Caki2 (cell line): Measurements from ENCODE around the gene DNAJC18. TPM values are rescaled to one million over a fixed set of nuclear protein-coding genes. Genes with fewer than 3 reads are reported as not detected.
"Not testable (repeated sequence)": the region's sequence is repeated elsewhere in the genome, so short reads cannot be mapped to it uniquely, and the experiment has no call there.

Experiments used
- DNase-seq: peaks from one replicate; pipeline ENCODE4 v3.0.0-alpha.2; 2015; ENCODE audit warnings: low read depth
- in situ Hi-C: cut with HindIII; loops from 2 replicates; pipeline ENCODE4 v1.10.0; 2016; ENCODE audit warnings: low sequenced_read_pairs, low pct_unique_long_range_greater_than_20kb, mixed read lengths
- total RNA-seq: library from RNA; depleted of rRNA; stranded (reverse); fragments of >200 nt; shearing (Covaris generic); gene quantifications from 2 replicates; pipeline ENCODE4 v1.2.3, GENCODE V29; 2014; ENCODE audit warnings: low replicate concordance

The DNAJC18 gene
- total RNA-seq, 1 experiment from 2014 or later: 3.3 TPM

DNA sequence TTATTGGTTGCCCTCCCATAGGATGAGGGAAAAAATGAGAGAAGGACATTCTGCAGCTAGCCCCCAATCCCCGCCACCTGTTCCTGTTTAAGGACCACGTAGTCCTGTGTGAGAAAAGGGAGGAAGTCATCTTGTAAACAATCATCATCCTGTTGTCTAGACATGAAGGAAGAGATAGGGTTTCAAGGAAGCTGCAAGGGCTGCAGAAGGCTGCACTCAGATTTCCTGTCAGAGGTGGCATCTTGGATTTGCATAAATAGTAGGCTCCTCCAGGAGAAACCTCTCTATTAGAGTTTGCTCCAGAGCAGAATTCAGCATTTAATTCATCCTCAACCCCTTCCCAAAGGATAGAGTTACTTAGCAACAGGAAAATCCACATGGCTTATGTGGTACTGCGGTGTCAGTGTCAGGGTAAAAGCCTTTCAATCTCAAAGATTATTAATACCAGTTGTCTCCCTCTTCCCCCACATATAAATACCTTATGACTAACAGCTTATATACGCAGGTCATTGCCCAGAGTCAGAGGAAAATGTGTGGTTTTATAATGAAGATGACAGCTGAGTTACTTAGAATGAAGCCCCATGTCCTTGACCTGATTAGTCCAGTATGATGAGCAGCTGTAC is 4.6 kb upstream of the DNAJC18 start:
- in situ Hi-C loops: no loop called here
- no peak for DNase-seq

DNA sequence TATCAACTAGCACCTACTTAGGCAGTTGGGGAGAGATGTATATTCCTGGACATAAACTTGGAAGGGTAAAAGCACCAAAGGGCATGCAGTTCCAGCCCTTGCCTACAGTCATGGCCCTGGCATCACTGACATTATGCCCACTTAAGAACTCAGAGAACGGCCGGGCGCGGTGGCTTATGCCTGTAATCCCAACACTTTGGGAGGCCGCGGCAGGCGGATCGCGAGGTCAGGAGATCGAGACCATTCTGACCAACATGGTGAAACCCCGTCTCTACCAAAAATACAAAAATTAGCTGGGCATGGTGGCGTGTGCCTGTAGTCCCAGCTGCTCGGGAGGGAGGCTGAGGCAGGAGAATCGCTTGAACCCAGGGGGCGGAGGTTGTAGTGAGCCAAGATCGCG is 1.1 kb upstream of the DNAJC18 start:
- in situ Hi-C loops: not testable (repeated sequence)

DNA sequence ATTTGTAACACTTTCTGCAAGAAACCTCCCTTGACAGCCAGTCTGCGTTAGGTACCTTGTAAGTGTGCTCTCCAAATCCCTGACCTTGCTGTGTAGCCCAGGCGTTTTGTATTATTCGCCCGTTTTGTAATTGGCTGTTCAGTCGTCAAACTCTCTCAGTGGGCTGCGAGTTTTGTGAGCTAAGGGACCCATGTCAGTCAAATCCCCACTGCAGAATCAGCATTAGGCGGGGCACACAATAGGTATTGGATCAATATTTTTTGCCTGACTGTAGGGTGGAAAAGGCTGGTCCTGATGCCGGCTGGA is 665 bp downstream of the DNAJC18 start:
- in situ Hi-C loops: no loop called here
- peak; percentile 11 for DNase-seq

More for the DNA sequence above, 1.1 kb upstream of the DNAJC18 start:
- not testable (repeated sequence) for DNase-seq

DNA sequence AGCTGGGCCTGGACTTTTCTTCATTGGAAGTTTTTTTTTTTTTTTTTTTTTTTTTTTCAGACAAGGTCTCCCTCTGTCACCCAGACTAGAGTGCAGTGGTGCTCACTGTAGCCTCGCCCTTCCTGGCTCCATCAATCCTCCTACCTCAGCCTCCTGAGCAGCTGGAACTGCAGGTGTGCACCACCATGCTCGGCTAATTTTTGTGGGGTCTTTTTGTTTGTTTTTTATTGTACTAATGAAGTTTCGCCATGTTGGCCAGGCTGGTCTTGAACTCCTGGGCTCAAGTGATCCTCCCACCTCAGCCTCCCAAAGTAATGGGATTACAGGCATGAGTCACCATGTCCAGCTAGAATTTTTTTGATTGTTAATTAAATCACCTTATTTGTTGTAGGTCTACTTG is 3.6 kb downstream of the DNAJC18 start:
- in situ Hi-C loops: no loop called here
- DNase-seq: no peak

DNA sequence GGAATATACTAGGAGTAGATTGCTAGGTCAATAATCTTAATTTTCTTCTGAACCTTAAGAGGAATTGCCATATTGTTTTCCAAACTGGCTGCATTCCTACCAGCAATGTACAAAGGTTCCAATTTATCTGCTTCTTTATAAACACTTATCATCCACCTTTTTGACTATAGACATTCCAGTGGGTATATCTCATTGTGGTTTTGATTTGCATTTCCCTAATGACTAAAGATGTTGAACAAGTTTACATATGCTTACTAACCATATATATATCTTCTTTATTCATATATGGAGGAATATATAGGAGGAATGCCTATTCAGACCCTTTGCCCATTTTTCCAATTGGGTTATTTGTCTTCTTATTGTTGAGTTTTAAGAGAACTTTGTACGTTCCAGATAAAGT is 7.6 kb downstream of the DNAJC18 start:
- in situ Hi-C loops: no loop called here
- no peak for DNase-seq

DNA sequence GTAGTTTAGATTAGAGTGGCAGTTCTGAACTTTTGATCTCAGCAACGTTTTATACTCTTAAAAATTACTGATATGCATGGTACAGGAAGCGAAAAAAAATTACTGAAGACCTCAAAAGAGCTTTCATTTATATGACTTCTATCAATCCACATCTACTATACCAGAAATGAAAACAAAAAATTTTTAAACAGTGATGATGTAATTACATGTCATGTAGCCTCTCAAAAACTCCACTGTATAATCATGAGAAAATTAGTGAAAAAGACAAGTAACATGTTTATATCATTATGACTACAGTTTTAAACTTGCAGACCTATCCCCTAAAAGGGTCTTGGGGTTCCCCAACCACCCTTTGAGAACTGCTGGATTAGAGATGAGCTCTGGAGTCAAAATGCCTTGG is 9.3 kb downstream of the DNAJC18 start:
- in situ Hi-C loops: no loop called here
- no peak for DNase-seq

DNA sequence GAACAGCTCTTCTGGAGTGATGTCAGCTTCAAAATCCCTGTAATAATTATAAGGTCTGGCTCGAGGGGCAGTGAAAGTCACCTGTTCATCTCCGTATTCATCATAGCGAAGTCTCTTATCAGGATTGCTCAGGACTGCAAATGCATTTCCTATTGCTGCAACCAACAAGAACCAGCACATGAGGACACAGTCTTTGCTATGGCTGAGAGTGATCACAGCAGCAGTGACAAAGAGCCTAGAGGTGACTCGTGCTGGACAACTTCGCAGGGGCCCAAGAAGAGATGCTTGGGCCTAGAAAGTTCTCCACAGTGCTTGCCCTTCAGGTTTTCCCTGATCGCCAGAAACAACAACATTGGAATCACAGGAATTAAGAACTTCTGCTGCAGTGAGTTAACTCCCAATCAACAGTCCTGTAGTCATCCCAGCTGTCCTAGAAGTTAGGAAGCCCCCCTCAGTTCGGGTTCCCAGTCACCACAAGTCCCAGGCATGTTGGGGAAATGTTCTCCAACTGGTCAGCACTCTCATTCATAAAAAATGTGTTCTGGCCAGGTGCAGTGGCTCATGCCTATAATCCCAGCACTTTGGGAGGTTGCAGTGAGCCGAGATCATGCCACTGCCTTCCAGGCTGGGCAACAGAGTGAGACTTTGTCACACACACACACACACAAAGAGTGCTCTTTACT is 13.0 kb downstream of the DNAJC18 start:
- DNase-seq: no peak
- in situ Hi-C loops: no loop called here

DNA sequence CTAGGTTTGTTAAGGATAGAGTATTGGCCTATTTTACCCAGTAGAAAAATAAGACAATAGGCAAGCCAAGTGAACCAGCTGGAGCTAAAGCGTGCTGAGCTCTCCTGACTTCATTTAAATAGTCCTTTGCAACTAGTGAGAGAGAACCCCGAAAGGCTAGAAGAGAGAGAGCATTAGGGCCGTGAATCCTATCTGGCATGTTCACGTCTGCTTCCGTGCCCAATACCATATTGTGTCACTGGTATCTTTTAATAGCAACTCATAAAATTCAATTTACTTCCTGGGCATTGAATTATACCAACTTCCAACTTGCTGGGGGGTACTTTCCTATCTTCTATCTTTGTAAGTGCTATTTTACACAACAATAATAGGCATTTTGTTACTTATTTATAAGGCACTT is 13.8 kb downstream of the DNAJC18 start:
- in situ Hi-C loops: no loop called here
- DNase-seq: no peak

DNA sequence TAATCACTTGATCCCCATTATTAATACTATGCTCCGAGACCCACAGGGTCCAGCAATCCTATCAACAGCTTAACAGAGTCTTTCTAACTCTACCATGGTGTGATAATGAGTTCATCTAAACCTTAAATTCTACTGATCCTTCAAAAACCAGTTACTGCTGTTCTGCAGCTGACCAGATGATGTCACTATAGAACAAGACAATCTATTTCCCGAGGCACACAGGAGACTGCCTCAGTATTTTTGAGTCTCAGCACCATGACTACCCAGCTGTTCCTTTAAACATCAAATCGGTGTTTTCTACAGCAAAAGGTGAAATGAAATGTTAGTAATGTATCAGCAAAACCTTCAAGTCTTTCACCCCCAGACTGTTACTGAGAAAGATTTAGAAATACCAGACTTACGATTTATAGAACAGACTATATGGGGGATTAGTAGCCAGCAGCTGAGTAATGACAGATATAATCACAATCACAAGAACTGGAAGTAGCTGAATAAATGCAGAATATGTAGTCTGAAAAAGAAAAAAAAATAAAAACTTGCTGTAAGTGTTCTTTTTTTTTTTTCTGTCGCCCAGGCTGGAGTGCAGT is 16.9 kb downstream of the DNAJC18 start:
- DNase-seq: peak; percentile 43
- in situ Hi-C loops: loop anchor here (25.0 kb wide), 1 partner anchor 90 kb away; no protein-coding TSS in a partner anchor

DNA sequence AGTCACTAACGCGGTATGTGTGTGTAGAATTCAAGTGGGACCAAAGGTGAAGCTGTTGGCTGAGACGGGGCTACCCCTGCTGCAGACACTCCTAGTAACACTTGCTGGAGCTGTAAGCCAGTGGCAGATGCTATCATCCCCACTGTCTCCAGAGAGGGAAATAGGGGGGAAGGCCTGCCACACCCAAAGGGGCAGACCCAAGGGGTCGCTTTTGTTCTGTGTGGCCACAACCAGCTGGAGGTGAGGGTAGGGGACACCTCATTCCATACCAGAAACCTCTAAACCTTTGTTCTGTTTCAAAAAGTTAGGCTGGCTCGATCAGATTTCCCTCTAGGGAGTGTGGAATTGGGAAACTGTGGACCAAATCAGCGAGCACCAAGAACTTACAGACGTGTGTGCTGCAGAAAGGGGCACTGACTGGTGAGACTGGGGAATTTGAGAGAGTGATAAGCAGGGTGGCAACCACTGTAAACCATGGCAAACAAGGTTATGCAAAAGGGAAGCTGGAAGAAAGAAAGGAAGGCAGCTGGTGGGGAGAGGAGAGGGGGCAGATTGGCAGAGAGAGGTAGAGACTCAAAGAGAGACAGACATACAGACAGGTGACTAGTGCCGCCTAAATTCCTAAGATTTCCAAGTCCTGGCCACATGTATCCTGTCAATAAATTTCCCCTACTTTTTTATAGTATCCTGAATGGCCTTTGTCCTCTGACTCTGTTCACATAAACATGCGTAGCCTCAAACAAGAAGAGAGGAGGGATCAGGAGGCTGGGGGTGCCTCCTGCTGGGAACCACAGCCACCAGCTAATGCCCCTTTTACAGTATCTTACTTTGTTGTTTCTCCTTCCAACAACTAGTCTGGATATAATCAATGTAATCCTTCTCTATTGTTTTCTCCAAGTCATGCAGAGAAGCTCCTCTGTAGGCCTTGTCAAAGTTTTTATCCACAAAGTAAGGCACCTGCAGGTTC is 19.8 kb downstream of the DNAJC18 start:
- in situ Hi-C loops: loop anchor here (25.0 kb wide), 1 partner anchor 93 kb away; no protein-coding TSS in a partner anchor
- no peak for DNase-seq

DNA sequence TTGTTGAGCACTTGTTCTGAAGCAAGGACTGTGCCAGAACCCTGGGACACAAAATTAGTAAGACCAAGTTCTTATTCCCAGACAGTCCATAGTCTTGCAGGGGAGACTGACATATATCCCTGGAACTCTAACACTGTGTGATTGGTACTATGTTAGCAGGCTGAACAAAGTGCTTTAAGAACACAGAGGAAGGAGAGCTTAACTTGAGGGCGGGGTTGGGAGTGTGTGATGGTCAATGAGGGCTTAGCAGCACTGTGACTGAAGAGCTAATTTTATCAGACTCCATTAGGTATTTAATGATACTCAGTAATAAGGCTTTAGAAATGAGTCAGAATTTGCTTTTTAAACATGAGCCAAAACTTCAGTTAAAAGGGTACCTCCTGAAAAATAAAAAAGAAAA is 20.5 kb downstream of the DNAJC18 start:
- in situ Hi-C loops: loop anchor here (25.0 kb wide), 1 partner anchor 94 kb away; no protein-coding TSS in a partner anchor
- no peak for DNase-seq

DNA sequence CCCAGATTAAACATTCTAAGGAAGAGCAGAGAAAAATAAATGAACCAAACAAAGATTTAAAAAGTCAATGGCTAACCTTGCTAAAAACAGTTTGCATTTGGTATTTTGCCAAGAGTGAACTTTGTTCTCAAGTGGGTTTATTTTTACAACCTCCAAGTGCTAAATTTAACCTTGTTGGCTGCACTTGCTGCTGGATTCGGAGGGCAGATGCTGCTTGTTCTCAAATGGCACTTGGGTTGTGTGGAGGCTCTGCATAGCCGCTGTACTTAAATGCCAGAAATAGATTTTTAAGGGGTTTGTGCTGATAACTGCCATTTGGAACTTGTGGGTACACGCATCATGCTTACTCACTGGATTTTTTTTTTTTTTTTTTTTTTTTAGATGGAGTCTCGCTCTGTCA is 22.1 kb downstream of the DNAJC18 start:
- in situ Hi-C loops: loop anchor here (25.0 kb wide), 1 partner anchor 95 kb away; no protein-coding TSS in a partner anchor
- DNase-seq: peak; percentile 14

DNA sequence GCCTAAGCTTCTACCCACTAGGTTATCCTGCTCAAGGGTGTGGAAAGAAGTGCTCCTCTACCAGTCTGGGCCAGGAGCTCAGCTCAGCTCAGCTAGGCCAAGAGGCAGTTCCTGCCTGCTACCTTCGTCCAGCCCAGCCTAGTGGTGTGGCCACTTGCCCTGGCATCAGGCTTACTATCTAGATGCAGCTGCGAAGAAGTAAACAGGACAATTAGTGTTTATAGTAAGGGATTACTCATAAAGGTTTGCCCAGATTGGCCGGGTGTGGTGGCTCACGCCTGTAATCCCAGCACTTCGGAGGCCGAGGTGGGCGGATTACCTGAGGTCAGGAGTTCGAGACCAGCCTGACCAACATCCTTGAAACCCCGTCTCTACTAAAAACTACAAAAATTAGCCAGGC is 22.7 kb downstream of the DNAJC18 start:
- no peak for DNase-seq
- in situ Hi-C loops: loop anchor here (25.0 kb wide), 1 partner anchor 96 kb away; no protein-coding TSS in a partner anchor

DNA sequence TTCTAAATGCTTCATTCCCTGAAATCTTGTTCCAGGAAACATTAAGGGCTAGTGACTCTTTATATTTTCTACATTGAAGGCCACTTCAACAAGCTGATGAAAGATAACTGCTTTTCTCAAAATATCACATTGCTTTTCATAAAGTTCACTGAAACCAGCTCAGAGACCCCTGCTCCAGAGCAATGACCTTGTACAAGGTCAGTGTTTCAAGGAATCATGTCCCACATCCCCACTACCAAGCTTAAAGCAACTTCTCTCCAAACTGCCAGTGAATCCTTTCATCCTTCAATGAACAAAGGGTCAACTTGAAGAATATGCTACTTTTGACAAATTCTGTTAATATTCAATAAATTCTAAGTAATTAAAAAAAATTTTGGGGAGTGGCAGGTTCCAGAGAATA is 23.5 kb downstream of the DNAJC18 start:
- in situ Hi-C loops: loop anchor here (25.0 kb wide), 1 partner anchor 96 kb away; no protein-coding TSS in a partner anchor
- DNase-seq: no peak

DNA sequence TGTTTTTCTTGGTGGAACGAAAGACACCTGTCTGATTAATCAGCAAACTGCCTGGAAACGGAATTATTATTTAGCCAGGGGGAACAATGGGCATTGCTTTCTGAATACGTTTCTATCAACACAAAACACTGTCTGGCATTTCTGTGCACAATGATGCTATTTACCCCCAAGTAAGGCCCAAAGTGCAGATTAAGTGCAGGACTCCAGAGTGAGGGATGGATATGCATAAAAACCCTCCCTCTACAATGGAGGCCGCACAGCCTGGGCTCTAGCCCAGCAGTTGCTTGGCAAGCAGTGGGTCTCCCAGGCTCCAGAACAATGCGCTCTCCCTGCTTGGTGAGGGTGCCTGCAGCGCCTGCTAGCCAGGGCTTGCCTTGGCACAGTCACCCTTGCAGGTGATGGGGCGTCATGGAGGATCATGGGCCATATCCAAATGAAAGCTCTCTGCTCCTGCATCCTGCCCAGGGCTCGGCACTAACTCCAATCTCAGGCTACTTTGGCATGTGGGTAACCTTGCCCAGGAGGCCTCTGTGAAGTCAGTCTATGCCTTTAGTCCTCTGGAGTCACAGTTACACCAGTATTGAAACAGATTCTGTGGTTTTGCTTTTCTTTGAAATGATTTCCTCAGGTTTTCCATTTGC is 24.0 kb downstream of the DNAJC18 start:
- no peak for DNase-seq
- in situ Hi-C loops: loop anchor here (25.0 kb wide), 1 partner anchor 97 kb away; no protein-coding TSS in a partner anchor

DNA sequence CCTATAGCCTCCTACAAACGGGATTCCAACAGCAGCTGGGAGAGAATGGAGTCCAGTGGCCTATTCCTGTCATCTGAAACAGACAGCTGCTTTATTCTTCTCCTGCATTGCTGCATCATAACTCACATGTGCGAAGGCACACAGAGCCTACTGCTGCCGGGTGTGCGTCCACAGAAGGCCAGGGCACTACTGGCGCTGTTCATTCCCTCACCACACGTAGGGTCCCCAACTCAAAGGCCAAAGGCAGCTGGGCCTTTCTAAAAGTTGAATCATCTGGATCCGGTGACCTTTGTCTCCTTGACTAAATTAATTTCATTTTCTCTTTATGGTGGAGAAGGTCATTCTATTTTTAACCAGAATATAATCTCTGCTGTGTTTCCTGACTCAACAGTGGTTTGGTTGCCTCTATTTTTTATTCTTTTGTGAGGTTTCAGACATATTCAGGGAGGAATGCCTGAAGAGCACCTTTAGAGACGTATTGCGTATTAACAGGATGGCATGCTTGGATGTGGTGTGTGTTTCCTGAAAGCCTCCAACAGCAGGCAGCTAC is 24.7 kb downstream of the DNAJC18 start:
- DNase-seq: no peak
- in situ Hi-C loops: loop anchor here (25.0 kb wide), 1 partner anchor 98 kb away; no protein-coding TSS in a partner anchor

DNA sequence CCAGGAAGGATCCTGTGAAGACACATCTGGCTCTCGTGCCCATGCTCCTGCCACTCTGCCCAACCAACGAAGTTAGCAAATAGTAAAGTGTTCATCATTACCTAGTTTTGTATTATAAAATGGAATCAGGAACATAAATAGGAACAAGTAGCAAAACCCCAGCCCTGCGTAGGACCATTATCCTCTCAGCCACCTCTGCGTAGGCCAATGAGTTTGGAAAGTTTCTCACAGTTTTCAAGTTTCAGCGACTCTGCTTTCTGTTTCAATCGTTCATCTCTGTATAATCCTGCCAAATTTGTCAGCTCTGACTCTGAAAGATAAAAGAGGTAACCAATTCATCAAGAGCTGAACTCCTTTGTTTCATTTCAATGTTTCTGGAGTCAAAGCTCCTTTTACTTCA is 25.4 kb downstream of the DNAJC18 start:
- in situ Hi-C loops: loop anchor here (25.0 kb wide), 1 partner anchor 98 kb away; no protein-coding TSS in a partner anchor

More for the DNA sequence above, 25.4 kb downstream of the DNAJC18 start:
- DNase-seq: no peak
